Omental fat pad (tissue), 4 donors: ENCODE measurements around the gene NMS. TPM values are rescaled to one million over a fixed set of nuclear protein-coding genes. Genes with fewer than 3 reads are reported as not detected.

Source experiments
- ATAC-seq: fragments of 150-250 bp; one replicate; pipeline ENCODE4 v1.9.1; 2016; ENCODE audit warnings: mild to moderate bottlenecking, moderate library complexity; ENCODE audit not compliant: low FRiP score
- DNase-seq: peaks from one replicate; pipeline ENCODE4 v3.0.0-alpha.2; 2019; ENCODE audit warnings: low spot score
- CTCF ChIP-seq, 3 donors: fragments of 450-650 bp; IDR thresholded peaks; one replicate each; pipeline ENCODE4 v1.5.1; 2016 to 2017; ENCODE audit warnings: antibody characterized with exemption in 3 of 3, mild to moderate bottlenecking in 3 of 3, moderate library complexity in 2 of 3
- total RNA-seq, 4 donors: library from RNA; depleted of rRNA; stranded (reverse); fragments of >200 nt; gene quantifications; one replicate each; pipeline ENCODE4 v1.1.0, GENCODE V29; 2016

NMS gene
- total RNA-seq, 4 donors from 2014 or later = not detected

- ATAC-seq = no peak
- no peak for DNase-seq
Observed at GRCh38 chr2:100527440-100528015, 57.2 kb downstream of the NMS start.

GRCh38 chr2:100529176-100529575 lies 58.9 kb downstream of the NMS start:
- ATAC-seq (no peak), DNase-seq (no peak)
- TF ChIP-seq CTCF (IDR thresholded peaks at IDR 0.05) = no peak

More at GRCh38 chr2:100527440-100528015, 57.2 kb downstream of the NMS start:
- TF ChIP-seq CTCF (IDR thresholded peaks at IDR 0.05) = no peak

GRCh38 chr2:100529900-100530299 lies 59.6 kb downstream of the NMS start:
- no peak for TF ChIP-seq CTCF (IDR thresholded peaks at IDR 0.05)
- DNase-seq (no peak), ATAC-seq (no peak)

Other genes with a start within 250 kb of the NMS start
- gene LONRF2, start 148.0 kb upstream of the NMS start, total RNA-seq = 10 to 100 TPM in 2 of 4 donors, 1 to 10 TPM in 2; 2.5 to 32.8 (median 9.8) TPM
- 10 to 100 TPM in 2 of 4 donors, 1 to 10 TPM in 2; 6.9 to 13.2 (median 9.5) TPM for gene CHST10, start 52.8 kb upstream of the NMS start, total RNA-seq
- 10 to 100 TPM; 11.3 to 17.4 (median 14.0) TPM for gene PDCL3, start 92.5 kb downstream of the NMS start, total RNA-seq